Measurements from ENCODE around the gene EYA4. TPM values are rescaled to one million over a fixed set of nuclear protein-coding genes. Genes with fewer than 3 reads are reported as not detected.

The EYA4 gene
- total RNA-seq, 1 donor from 2014 or later, result 20.2 TPM

- DNase-seq (no peak), ATAC-seq (no peak)
- intact Hi-C loops (cut with micrococcal nuclease), result no loop called here
Observed at GRCh38 chr6:133423242-133423641, 182.1 kb downstream of the EYA4 start.

GRCh38 chr6:133424359-133424758, 183.2 kb downstream of the EYA4 start:
- ATAC-seq (no peak), DNase-seq (no peak)
- intact Hi-C loops (cut with micrococcal nuclease), result no loop called here

DNA sequence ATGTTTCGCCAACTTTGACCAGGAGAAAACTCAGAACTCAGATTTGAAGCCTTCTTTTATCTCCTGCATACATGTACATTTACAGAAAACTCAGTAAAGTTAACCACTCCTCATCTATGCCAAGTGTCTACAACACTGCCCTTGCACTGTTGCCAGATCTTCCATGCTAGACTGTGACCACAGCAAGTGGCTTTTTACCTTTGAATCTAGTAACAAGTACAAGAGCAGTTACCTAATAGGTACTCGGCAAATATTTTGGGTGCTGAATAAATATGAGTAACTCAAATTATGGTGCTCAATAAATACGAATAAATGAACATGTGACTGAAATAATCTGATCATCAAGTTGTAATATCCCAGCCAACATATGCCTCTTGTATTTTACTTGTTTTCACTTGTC, 184.9 kb downstream of the EYA4 start:
- ATAC-seq (no peak), DNase-seq (no peak)
- intact Hi-C loops (cut with micrococcal nuclease), result no loop called here

GRCh38 chr6:133428295-133428694, 187.1 kb downstream of the EYA4 start:
- DNase-seq (no peak), ATAC-seq (no peak)
- intact Hi-C loops (cut with micrococcal nuclease), result no loop called here

DNA sequence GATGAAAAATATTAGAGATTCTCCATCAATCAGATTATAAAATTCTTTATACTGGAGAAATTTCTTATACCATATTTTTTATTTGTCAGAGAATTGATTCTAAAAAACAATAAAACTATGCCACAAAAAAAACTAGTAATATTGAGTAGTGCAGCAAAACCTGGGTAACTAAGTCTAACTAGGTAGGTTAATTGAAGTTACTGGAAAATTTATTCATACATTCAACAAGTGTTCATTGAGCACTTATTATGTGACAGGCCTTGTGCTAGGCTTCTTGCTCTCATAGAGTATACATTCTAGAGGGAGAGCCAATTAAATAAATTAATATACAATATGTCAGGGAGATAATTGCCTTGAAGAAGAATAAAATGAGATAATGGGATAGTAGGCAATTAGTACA, 189.4 kb downstream of the EYA4 start:
- intact Hi-C loops (cut with micrococcal nuclease), result no loop called here
- no peak for DNase-seq
- ATAC-seq, result no peak

GRCh38 chr6:133431031-133431430, 189.9 kb downstream of the EYA4 start:
- intact Hi-C loops (cut with micrococcal nuclease), result no loop called here
- no peak for ATAC-seq

GRCh38 chr6:133432021-133432989, 191.1 kb downstream of the EYA4 start:
- ATAC-seq, result peak; percentile 60
- DNase-seq, result no peak
- intact Hi-C loops (cut with micrococcal nuclease), result no loop called here

More at GRCh38 chr6:133431031-133431430, 189.9 kb downstream of the EYA4 start:
- DNase-seq, result no peak

DNA sequence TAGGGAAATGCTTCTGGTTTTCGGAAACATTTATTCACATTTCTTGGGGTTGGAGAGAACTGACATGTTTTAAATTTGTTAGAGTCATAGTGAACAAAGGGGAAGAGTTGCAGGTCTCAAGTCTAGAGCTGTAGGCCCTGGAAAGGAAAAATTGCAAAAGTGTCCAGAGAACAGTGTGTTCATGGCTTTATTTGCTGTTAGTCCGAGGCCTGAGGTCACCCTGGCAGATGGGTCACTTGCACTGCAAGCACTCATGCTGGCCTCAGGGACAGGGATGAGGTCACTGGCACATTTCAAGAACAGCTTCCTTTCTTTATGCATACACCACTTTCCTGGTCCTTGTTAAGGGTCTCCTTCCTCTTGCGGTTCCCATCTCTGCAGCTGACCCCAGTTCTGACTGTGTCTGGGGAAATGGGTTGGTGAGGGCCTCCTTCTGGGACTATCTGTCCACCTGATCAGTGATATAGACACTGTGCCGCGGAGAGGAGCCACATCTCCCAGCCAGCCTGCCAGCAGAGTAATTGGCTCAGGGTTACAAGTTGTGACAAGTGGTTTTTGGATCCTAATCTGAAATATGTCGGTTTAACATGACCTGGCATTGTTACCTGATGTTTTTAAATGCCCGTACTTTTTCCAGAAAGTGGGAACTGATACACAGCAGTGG, 194.0 kb downstream of the EYA4 start:
- DNase-seq (peak; percentile 49), ATAC-seq (peak; percentile 87)

GRCh38 chr6:133436652-133437051, 195.5 kb downstream of the EYA4 start:
- intact Hi-C loops (cut with micrococcal nuclease), result no loop called here
- no peak for DNase-seq
- no peak for ATAC-seq

More for the DNA sequence above, 194.0 kb downstream of the EYA4 start:
- intact Hi-C loops (cut with micrococcal nuclease), result no loop called here

- ATAC-seq (no peak), DNase-seq (no peak)
- intact Hi-C loops (cut with micrococcal nuclease), result no loop called here
Observed at GRCh38 chr6:133441491-133441890, 200.3 kb downstream of the EYA4 start.

DNA sequence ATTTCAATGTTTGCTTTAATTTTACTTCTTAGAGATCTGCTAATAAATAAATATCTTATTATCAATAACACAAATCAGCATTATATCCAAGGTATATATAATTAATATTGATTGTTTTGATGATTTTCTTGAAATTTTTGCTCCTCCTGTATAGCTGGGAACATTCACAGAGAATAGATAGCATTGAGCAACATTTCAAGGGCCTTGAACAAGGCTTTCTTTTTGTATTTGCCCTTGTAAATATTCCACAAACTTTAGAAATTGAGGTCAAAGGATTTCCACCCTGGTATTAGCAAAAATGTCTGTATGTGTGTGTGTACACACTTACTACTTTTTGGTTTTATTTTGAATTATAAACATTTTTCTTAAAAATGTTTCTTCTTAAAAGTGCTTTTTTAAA, 205.6 kb downstream of the EYA4 start:
- intact Hi-C loops (cut with micrococcal nuclease), result no loop called here
- DNase-seq, result no peak
- ATAC-seq, result no peak

- DNase-seq (no peak), ATAC-seq (no peak)
- intact Hi-C loops (cut with micrococcal nuclease), result no loop called here
Observed at GRCh38 chr6:133447924-133448323, 206.8 kb downstream of the EYA4 start.

DNA sequence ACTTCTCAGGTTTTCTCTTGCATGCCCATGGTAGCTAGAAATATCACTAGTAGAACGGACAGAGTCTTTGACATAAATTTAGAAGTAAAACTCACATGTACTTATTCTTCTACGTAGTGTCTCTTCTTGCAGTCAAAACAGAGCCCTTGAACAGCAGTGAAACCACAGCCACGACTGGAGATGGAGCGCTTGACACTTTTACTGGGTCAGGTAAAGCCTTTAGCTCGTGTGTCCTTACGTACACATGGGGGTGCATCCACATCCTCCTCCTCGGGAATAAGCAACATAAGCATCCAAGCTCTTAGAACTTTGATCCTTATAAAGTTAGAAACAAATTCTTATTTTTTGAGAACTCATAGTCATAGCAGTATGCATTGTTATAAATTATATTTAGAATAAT, 215.3 kb downstream of the EYA4 start:
- DNase-seq (no peak), ATAC-seq (no peak)
- intact Hi-C loops (cut with micrococcal nuclease), result no loop called here

DNA sequence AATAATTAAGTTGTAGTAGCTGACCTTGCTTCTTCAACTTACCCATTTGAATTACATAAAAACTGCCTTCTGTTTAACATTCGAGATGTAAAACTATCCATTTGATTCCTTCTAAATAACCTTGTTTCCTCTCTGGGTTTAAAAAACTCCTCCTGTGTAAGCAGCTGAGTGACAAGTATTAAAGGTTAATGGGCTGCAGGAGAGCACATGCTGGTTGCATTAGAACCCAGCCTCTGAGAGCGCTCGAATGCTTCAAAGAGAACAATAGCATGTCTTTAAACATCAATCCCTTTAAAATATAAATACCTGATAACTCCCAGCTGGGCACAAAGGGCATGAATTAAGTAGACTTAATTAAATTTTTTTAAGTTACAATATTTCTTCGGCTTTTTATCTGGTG, 215.8 kb downstream of the EYA4 start:
- intact Hi-C loops (cut with micrococcal nuclease), result no loop called here
- DNase-seq, result no peak
- ATAC-seq, result no peak

DNA sequence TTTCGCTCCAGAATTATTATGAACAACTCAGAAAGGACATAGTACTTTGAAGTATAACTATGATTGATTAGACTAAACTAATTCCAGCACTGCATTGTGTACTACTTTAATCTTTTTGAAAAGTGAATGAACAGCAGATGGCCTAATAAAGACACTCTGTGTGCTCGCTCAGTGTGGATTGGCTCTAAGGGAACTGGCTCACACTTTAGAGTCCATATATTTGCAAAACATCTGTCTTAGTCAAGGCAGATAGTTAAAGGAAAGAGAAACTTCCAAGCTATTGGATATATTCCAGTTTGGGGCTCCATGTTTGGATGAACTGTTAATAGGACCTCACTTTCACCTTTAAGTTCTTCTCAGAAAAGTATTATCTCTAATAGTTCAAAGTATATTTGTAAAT, 218.9 kb downstream of the EYA4 start:
- intact Hi-C loops (cut with micrococcal nuclease), result no loop called here

DNA sequence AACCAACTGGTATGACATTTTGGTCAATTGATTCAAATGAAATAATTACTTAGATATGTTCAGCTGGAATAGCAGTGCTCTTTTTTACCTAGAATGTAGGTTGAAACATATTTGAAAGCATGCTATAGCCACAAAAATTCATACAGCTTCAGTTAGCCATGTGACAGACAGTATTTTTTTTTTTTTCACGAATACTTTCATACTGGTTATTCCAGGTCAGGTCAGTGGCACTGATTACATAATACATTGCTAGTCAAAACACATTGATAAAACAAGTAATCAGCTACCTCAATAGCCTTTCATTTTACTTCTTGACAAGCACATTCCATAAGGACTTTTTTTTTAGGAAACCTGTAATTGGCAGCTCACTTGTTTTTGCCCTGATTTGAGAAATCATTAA, 222.6 kb downstream of the EYA4 start:
- DNase-seq (no peak), ATAC-seq (no peak)
- intact Hi-C loops (cut with micrococcal nuclease), result no loop called here

More for the DNA sequence above, 218.9 kb downstream of the EYA4 start:
- ATAC-seq (no peak), DNase-seq (no peak)

- intact Hi-C loops (cut with micrococcal nuclease), result no loop called here
- no peak for DNase-seq
- ATAC-seq, result no peak
Observed at GRCh38 chr6:133466680-133467079, 225.5 kb downstream of the EYA4 start.

- no peak for ATAC-seq
Observed at GRCh38 chr6:133467231-133467981, 226.2 kb downstream of the EYA4 start.

DNA sequence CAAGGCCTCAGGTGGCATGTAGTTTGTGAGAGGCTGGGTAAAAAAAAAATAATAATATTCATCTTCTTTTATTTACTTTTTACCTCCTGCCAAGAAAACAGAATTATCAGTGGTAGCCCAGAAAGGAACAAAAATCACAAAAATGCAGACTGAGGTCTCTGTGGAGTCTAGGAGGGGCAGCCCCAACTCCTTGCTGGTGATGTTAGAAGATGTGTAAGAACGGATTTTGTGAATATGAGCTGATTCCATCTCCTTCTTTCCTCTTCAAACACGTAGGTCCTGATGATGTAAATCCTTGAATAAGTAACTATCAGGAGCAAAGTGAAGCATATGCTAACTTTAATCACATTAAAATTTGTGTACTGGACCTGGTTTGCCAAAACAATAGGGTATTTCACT, 226.8 kb downstream of the EYA4 start:
- ATAC-seq (no peak), DNase-seq (no peak)
- intact Hi-C loops (cut with micrococcal nuclease), result no loop called here

More at GRCh38 chr6:133467231-133467981, 226.2 kb downstream of the EYA4 start:
- DNase-seq, result no peak
- intact Hi-C loops (cut with micrococcal nuclease), result no loop called here

DNA sequence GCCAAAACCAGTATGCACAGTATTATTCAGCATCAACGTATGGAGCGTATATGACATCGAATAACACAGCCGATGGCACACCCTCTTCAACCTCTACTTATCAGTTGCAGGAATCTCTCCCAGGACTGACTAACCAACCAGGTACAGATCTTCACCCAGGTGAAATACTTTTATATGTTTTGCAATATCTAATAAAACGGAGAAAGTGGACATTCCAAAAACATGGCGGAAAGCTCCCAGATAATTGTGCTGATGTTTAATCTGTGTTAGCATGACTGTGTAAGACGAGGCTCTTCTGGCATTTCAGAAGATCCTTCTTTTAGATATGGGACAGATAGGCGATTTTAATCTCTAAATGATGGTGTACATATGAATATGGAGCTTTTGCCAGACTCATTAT, 227.4 kb downstream of the EYA4 start:
- intact Hi-C loops (cut with micrococcal nuclease), result no loop called here
- DNase-seq (no peak), ATAC-seq (no peak)

Data from left ventricle myocardium superior (tissue), 1 donor.